WERI-Rb-1 (cell line): ENCODE results near the gene BAHCC1.
A peak's percentile ranks its signal among the peaks of the same experiment; 100 is the strongest.

ENCODE experiments used
- DNase-seq: peaks from one replicate; pipeline ENCODE4 v3.0.0-alpha.2; 2020
- H3K27ac ChIP-seq: fragments of 250-450 bp; sonication (Bioruptor Pico); 2 replicates; pipeline ENCODE4 v1.5.1; 2020; ENCODE audit warnings: mild to moderate bottlenecking, moderate library complexity
- H3K27me3 ChIP-seq: fragments of 250-450 bp; sonication (Bioruptor Pico); 2 replicates; pipeline ENCODE4 v1.5.1; 2021; ENCODE audit warnings: mild to moderate bottlenecking, low read depth, moderate library complexity; ENCODE audit not compliant: insufficient read depth, severe bottlenecking
- H3K36me3 ChIP-seq: fragments of 250-450 bp; sonication (Bioruptor Pico); 2 replicates; pipeline ENCODE4 v1.5.1; 2020; ENCODE audit warnings: mild to moderate bottlenecking, moderate library complexity
- H3K4me3 ChIP-seq: 2 replicates; pipeline ENCODE4 v1.5.1; 2011; ENCODE audit warnings: low read depth, mild to moderate bottlenecking, control low read depth, low read length
- H3K9me3 ChIP-seq: fragments of 250-450 bp; sonication (Bioruptor Pico); 2 replicates; pipeline ENCODE4 v1.5.1; 2021; ENCODE audit warnings: mild to moderate bottlenecking, moderate library complexity; ENCODE audit not compliant: severe bottlenecking
- CTCF ChIP-seq: IDR thresholded peaks from 2 replicates; pipeline ENCODE4 v1.5.1; 2011; ENCODE audit warnings: low read depth, mild to moderate bottlenecking, control low read depth, inconsistent platforms, low read length

Gene BAHCC1

GRCh38 chr17:81428948-81429774 is 33.9 kb downstream of the BAHCC1 start:
- Histone ChIP-seq H3K27me3 (no peaks in the 10 kb centered on the region), H3K4me3 (no peak overlapping the region), H3K36me3 (no peaks in the 10 kb centered on the region; the same call in 1 of the 2 replicates), H3K27ac (no peak overlapping the region), H3K9me3 (peaks cover 5% of the 10 kb centered on the region)
- DNase-seq = no peak
- TF ChIP-seq CTCF = no peak

GRCh38 chr17:81429821-81430551 is 34.7 kb downstream of the BAHCC1 start:
- Histone ChIP-seq H3K9me3 (peaks cover 2% of the 10 kb centered on the region), H3K36me3 (no peaks in the 10 kb centered on the region; the same call in 1 of the 2 replicates), H3K4me3 (no peak overlapping the region), H3K27me3 (no peaks in the 10 kb centered on the region), H3K27ac (no peak overlapping the region)
- DNase-seq = no peak
- TF ChIP-seq CTCF = peak; percentile 26; the same call in 1 of the 2 replicates

GRCh38 chr17:81431545-81432482 is 36.6 kb downstream of the BAHCC1 start:
- TF ChIP-seq CTCF = no peak
- Histone ChIP-seq H3K4me3 (no peak overlapping the region), H3K27me3 (no peaks in the 10 kb centered on the region), H3K36me3 (no peaks in the 10 kb centered on the region; the same call in 1 of the 2 replicates), H3K9me3 (no peaks in the 10 kb centered on the region), H3K27ac (no peak overlapping the region)
- no peak for DNase-seq

- Histone ChIP-seq H3K9me3 (no peaks in the 10 kb centered on the region), H3K36me3 (no peaks in the 10 kb centered on the region; the same call in 1 of the 2 replicates), H3K4me3 (no peak overlapping the region), H3K27ac (no peak overlapping the region), H3K27me3 (no peaks in the 10 kb centered on the region)
- peak; percentile 53 for DNase-seq
- no peak for TF ChIP-seq CTCF
Measured at GRCh38 chr17:81432941-81433340, 37.7 kb downstream of the BAHCC1 start.

- H3K36me3 ChIP-seq = no peaks in the 10 kb centered on the region
- TF ChIP-seq CTCF = no peak
- H3K9me3 ChIP-seq = no peaks in the 10 kb centered on the region
- DNase-seq = no peak
- no peak overlapping the region for H3K27ac ChIP-seq
- H3K4me3 ChIP-seq = no peak overlapping the region
- no peaks in the 10 kb centered on the region for H3K27me3 ChIP-seq
Measured at GRCh38 chr17:81433656-81434055, 38.4 kb downstream of the BAHCC1 start.
